NCI-H446 (cell line): ENCODE results near the gene NKPD1.

Source experiments
- DNase-seq, 2 experiments: peaks; one replicate each; lab custom pipeline; 2025; lab: John Stamatoyannopoulos, UW

The NKPD1 gene

GRCh38 chr19:45172611-45173208, 11.9 kb upstream of the NKPD1 start:
- no peak for DNase-seq

DNA sequence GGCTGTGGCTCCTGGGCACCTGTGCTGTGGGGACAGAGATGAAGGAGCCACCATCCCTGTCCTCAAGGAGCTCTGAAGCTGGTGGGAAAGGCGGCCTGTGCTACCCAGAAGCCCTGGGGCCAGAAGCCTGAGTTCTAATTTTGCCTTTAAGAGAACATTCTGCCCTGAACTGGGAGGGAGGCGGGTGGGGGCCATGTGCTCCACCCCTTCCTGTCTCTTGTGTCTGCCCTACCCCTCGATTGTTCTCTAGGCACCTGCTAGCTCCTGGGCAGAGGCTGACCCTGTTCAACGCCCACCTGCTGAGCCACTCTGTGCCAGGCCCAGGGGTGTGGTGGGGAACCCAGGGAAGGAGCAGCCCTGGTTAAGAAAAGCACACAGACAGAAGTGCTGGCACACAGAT, 11.4 kb upstream of the NKPD1 start:
- no peak for DNase-seq

GRCh38 chr19:45171211-45171623, 10.4 kb upstream of the NKPD1 start:
- DNase-seq: no peak

GRCh38 chr19:45170146-45171106, 9.6 kb upstream of the NKPD1 start:
- DNase-seq: no peak

- DNase-seq: no peak
Observed at GRCh38 chr19:45169602-45170001, 8.8 kb upstream of the NKPD1 start.

GRCh38 chr19:45168767-45169351, 8.1 kb upstream of the NKPD1 start:
- no peak for DNase-seq

DNA sequence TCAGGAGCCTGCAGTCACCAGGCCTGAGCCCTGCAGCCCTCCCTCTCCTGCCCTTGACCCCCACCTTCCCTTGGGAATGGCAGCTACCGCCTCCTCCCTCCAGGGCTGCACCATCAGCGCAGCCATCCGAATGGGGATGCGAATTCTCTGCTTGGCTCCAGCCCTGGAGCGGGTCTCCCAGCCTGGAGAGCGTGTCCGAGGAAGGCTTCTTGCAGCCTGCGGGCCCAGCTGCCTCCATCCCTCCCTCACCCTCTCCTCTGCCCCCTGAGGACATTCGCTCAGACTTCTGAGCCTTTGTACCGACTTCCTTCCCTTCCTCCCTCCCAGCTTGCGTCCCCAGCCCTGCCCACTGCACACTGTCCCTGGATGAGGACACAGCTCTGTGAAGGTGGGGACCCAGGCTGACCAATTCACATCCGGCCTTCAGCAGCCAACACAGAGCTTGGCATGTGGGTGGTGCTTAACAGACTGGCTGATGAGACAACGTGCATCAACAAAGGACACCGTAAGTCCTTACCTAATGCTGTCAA, 6.0 kb upstream of the NKPD1 start:
- no peak for DNase-seq

DNA sequence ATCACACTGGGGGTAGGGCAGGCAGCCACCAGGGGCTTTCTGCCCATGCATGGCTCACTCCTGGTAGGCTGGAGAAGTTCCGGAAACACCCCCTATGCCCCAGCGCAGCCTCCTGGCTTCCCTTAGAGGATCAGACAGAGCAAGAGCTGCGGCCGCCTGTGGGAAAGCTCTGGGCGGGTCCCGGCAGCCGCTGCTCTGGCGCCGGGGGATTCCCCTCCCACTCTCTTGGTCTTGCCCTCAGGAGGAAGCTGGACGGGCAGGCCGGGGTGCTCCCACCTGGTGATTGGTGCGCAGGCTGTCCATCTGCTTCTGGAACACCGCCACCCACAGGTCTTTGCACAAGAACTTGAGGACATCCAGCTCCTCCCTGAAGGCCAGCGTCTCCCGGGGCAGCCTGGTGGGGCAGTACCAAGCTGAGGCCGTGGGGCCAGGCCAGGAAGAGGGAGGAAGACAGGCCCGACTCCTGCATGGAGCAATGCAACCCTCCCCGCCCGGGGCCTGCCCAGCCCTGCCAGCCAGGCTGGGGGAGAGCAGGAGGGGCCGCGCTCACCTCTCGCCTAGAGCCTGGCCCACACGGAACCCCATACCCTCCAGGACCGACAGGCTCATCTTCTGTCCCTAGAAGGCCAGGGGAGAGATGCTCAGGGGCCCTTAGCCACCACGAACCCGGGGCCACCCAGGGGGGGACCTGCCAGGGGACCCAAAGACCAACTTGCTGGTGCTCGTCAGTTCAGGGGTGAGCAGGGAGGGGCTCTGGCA, 4.0 kb upstream of the NKPD1 start:
- DNase-seq: no peak

- no peak for DNase-seq
Observed at GRCh38 chr19:45163751-45164460, 3.1 kb upstream of the NKPD1 start.

GRCh38 chr19:45163156-45163555, 2.4 kb upstream of the NKPD1 start:
- DNase-seq: no peak

DNA sequence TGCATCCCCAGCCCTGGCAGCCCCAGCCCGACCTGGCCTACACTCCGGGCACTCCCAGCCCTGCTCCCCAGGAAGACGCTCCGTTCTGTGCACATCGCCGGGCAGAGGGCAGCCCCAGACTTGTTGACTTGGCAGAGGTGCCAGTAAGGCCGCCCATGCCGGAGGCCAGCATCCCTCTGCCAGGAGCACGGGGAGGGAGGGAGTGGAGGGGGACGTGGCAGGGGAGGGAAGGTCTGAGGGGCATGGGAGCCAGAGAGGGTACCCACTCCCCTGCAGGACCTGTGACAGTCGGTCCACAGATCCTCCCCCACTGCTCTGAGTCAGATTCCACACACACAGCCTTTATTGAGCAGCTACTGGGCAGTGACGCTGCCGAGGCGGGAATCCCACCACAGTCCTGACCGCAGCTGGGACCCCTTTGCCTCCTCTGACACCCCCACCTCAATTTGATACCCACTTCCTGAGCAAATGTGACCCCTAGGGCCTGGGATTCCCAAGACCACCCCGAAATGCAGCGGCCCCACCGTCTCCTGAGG, 1.9 kb upstream of the NKPD1 start:
- no peak for DNase-seq

GRCh38 chr19:45161738-45162607, 1.2 kb upstream of the NKPD1 start:
- peak in 1 of 2 experiments; percentile 19 for DNase-seq

GRCh38 chr19:45159971-45160324, 834 bp downstream of the NKPD1 start:
- no peak for DNase-seq

DNA sequence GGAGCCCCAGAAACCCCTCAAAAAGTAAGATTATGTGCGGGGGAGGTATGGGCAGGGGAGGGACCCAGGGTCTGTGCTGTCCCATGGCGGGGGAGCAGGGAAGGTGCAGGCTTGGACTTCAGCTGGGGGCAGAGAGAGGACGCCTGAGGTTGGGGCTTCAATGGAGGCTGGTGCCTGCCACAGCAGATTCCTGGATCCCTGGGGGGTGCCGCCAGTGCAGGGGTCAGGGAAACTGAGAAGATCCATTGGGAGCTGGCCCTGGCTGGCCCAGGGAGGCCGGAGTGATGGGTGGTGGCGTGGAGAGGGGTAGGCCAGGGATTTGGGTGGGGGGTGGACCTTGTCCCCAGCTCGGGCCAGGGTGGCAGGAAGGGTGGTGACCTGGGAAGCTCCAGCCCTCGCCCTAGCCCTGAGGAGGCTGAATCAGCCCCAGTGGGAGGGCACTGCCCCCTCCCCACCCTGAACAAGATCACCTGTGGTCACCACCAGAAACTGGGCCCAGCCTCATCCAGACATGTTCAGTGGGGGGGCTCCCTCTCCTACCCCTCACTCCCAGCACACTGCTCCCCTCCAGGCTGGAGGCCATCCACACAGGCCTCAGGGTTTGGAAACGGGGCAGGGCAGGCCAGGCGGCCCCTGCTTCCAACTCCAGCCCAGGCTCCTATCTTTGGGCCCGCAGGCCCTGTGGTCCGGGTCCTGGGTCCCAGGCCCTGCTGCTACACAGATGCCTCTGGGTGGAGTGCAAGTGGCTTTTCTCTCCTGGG, 1.4 kb downstream of the NKPD1 start:
- no peak for DNase-seq

DNA sequence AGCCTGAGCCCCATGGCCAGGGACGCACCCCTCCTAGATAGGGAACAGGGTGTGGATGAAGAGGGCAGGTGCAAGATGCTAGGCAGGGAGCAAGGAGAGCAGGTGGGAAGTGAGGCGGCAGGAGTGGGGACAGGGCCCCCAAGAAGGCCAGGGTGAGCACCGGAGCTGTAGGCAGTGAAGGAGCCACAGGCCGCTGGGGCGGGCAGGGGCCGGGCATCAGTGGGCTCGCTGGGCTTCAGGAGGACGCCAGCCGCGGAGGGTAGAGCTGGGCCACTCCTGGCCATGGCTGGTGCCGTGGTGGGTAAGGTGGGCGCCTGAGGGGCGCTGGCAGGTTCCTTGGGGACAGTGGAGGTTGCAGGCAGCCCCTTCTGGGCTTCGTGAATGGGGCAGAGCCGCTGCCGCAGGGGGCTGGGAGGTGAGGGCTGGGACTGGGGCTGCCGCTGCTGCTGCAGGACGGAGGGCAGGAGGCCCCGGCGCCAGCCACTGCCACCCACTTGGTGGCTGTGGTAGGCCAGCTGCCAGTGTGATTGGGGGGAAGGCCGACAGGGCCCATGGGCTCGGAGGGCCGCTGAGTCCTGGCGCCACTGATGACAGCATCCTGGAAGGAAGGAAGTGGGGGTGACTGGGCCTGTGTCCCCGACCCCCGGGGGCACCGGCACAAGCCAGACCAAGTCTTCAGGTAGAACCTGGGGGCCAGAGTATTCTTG, 2.1 kb downstream of the NKPD1 start:
- DNase-seq: no peak

GRCh38 chr19:45156751-45157150, 4.0 kb downstream of the NKPD1 start:
- no peak for DNase-seq

- DNase-seq: no peak
Observed at GRCh38 chr19:45156011-45156630, 4.7 kb downstream of the NKPD1 start.

DNA sequence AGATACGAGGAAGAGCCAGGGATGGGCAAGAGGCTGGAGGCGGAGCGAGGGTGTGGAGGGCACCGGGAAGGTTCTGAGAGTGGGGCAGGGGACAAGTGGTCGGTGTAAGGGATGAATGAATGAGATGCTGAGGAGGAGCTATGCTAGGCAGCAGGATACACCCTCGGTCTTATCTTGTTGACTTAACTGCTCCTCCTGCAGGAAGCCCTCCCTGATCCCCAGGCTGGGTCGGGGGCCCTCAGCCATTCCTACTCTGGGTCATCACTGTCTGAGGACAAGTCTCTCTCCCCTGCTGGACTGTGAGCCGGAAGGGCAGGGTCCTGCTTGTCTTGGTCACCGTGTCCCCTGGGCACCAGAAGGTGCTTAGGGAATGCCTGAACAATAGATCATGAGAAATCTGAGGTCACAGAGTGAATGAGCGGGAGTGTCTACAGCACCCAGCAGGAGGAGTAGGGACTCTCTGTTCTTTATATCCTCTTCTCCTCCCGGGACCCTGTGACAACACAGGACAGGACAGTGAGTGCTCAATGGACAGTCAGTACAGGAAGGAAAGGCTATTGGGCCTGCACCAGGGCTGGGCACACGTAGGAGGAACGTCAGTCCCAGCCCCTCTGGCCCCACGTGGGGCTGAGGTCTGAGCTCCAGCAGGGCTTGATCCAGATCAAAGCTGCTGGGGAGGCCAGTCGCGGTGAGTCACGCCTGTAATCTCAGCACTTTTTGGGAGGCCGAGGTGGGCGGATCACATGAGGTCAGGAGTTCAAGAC, 6.5 kb downstream of the NKPD1 start:
- no peak for DNase-seq
